ENCODE data around the gene GALNT14. TPM values are rescaled to one million over a fixed set of nuclear protein-coding genes. Genes with fewer than 3 reads are reported as not detected.

Gene GALNT14
- total and polyA plus RNA-seq, 2 of the 8 experiments (the other 6 are each of a cell fraction or from before 2014, with no cell fraction given), result 13.0 to 13.7 TPM

GRCh38 chr2:31101701-31102100, 36.5 kb downstream of the GALNT14 start:
- TF ChIP-seq CBX5 (IDR thresholded peaks at IDR 0.05; ENCODE audit: low read depth, low read length) (no peak), HDAC2 (IDR thresholded peaks at IDR 0.05; ENCODE audit: borderline replicate concordance in 1 of 2, low read depth in 2 of 2, low read length in 2 of 2) (no peak), RAD21 (IDR thresholded peaks at IDR 0.05 in 1 of 2, conservative IDR thresholded peaks at IDR 0.05 in 1 of 2; ENCODE audit: low read depth in 2 of 2, low read length in 2 of 2) (no peak), KDM5A (IDR thresholded peaks at IDR 0.05; ENCODE audit: low read length) (no peak), YY1 (IDR thresholded peaks at IDR 0.05; ENCODE audit: low read depth, low read length) (no peak), EZH2 (IDR thresholded peaks at IDR 0.05; ENCODE audit: low read depth, low read length, severe bottlenecking) (no peak), USF2 (IDR thresholded peaks at IDR 0.05; ENCODE audit: low read length) (no peak), TCF12 (IDR thresholded peaks at IDR 0.05; ENCODE audit: low read depth, low read length) (no peak), KDM1A (IDR thresholded peaks at IDR 0.05; ENCODE audit: borderline replicate concordance, low read length) (no peak), BCL11A (IDR thresholded peaks at IDR 0.05; ENCODE audit: low read depth in 2 of 2, low read length in 2 of 2) (no peak), HDAC6 (IDR thresholded peaks at IDR 0.05; ENCODE audit: low read depth, low read length) (no peak), CBX8 (IDR thresholded peaks at IDR 0.05; ENCODE audit: borderline replicate concordance, low read depth, low read length) (no peak)
- Histone ChIP-seq H2AK5ac (ENCODE audit: low read depth, low read length) (no peak overlapping the region), H3K79me1 (ENCODE audit: low read depth, low read length) (no peaks in the 10 kb centered on the region), H3K27me3 (replicated peaks in 1 of 4; ENCODE audit: control insufficient read depth in 3 of 4, extremely low read depth in 1 of 4, insufficient read depth in 3 of 4, low read length in 3 of 4) (no peaks in the 10 kb centered on the region), H4K8ac (ENCODE audit: extremely low read depth, insufficient read depth, low read length) (no peak overlapping the region), H2BK15ac (ENCODE audit: low read length) (no peak overlapping the region), H3K79me2 (ENCODE audit: control insufficient read depth in 1 of 2, insufficient read depth in 2 of 2, low read length in 2 of 2) (no peaks in the 10 kb centered on the region), H4K20me1 (replicated peaks in 1 of 2; ENCODE audit: control insufficient read depth in 1 of 2, insufficient read depth in 2 of 2, low read length in 2 of 2) (peaks cover 0 to 1% of the 10 kb centered on the region in 2 experiments), H3K9me3 (ENCODE audit: insufficient read depth in 2 of 2, low read depth in 1 of 2, low read length in 1 of 2) (no peaks in the 10 kb centered on the region), H3K14ac (ENCODE audit: insufficient read length) (no peak overlapping the region), H2BK12ac (ENCODE audit: low read depth, low read length) (no peak overlapping the region), H2BK20ac (ENCODE audit: low read length) (no peak overlapping the region), H3K23ac (ENCODE audit: insufficient read length) (no peak overlapping the region), H2BK120ac (replicated peaks; ENCODE audit: low read depth, low read length) (no peak overlapping the region), H3K23me2 (ENCODE audit: low read depth, low read length) (no peaks in the 10 kb centered on the region; the same call in 1 of the 2 replicates), H3K9ac (replicated peaks in 1 of 4; ENCODE audit: extremely low read depth in 1 of 4, low read depth in 3 of 4, low read length in 3 of 4) (no peak overlapping the region), H3K4ac (replicated peaks; ENCODE audit: insufficient read length, low read depth, low read length) (no peak overlapping the region), H3K4me1 (replicated peaks in 1 of 4; ENCODE audit: control insufficient read depth in 3 of 4, insufficient read depth in 4 of 4, low read length in 3 of 4) (no peaks in the 10 kb centered on the region), H4K91ac (replicated peaks; ENCODE audit: insufficient read length, low read length) (no peak overlapping the region), H3K36me3 (ENCODE audit: control insufficient read depth in 2 of 4, insufficient read depth in 4 of 4, low read length in 3 of 4) (no peaks in the 10 kb centered on the region), H3K4me2 (ENCODE audit: insufficient read depth in 1 of 2, low read depth in 2 of 2, low read length in 2 of 2) (no peak overlapping the region), H2BK5ac (ENCODE audit: low read depth, low read length) (no peak overlapping the region), H3K56ac (replicated peaks; ENCODE audit: insufficient read length, low read depth, low read length) (no peak overlapping the region), H4K5ac (ENCODE audit: insufficient read length, low read depth, low read length) (no peak overlapping the region), H2AFZ (ENCODE audit: low read length) (no peak overlapping the region), H3K18ac (ENCODE audit: extremely low read depth, low read length) (no peak overlapping the region), H3K4me3 (ENCODE audit: extremely low read depth in 1 of 4, insufficient read depth in 2 of 4, low read depth in 3 of 4, low read length in 4 of 4) (no peak overlapping the region), H3K27ac (ENCODE audit: low read depth, low read length) (no peak overlapping the region)
- 88% methylated on average over 2 of the region's 2 CpGs; no CpG with 5 or more reads in 1 of the 2 experiments for WGBS, 2 experiments (ENCODE audit: extremely low coverage in 1 of 2, insufficient coverage in 1 of 2, insufficient read length in 1 of 2, insufficient replicate concordance in 2 of 2, low coverage in 1 of 2, low lambda C conversion rate in 2 of 2, missing lambda C conversion rate in 1 of 2)
- FAIRE-seq (no peak), DNase-seq (ENCODE audit: low read depth in 1 of 2, low spot score in 2 of 2) (no peak)
- POLR2A ChIA-PET (ENCODE audit: partially characterized antibody), result no interaction called here
- CTCF ChIA-PET (ENCODE audit: partially characterized antibody), result interaction anchor here (1.4 kb wide), 1 partner anchor 41 kb away, joined by 3 read pairs; no protein-coding TSS in a partner anchor

Data from H1 (cell line).